ENCODE data around the gene STIL.
"Not testable (repeated sequence)": the region's sequence is repeated elsewhere in the genome, so short reads cannot be mapped to it uniquely, and the experiment has no call there.

STIL gene

DNA sequence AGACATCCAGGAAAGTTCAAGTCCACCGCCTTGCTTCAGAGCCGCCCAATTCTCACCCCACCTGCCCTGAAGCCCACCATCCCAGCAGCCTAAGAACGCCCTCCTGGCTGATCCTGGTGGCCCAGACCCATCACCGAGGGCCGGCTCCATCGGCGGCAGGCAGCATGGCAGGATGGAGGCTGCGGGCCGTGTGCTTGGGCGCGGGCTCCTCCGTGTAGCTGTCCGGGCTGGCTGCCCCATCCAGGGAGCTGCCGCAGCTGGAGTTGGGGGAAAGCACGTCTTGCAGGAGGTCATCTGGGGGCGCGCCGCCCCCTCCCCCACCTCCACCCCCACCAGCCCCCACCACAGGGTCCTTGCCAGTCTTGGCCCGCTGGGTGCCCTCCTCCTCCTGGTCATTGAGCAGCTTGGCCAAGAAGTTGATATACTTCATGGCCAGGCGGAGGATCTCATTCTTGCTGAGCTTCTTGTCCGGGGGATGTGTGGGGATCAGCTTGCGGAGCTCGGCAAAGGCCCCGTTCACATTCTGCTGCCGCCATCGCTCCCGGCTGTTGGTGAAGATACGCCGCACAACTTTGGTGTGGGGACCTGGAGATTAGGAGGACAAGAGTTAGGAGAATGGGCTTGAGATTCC, 94.2 kb downstream of the STIL start:
- no peak for DNase-seq (ENCODE audit: low spot score)

DNA sequence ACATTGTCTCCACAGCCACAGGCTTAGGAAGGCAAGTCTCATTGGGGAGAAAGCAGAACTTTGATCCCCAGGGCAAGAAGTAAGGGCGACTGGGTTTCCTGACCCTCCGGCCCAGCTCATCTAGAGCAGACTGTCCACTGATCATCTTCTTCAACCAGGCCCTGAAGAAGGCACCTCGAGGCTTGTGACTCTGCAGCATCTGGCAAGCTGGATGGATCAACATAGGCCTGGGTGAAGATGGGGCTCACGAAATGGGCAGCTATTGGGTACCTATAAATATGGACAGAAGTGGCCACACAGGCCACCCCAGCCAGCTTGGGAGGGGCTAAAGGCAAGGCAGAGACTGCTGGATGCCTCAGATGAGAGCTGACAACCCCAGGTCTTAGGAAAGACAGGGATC, 94.9 kb downstream of the STIL start:
- no peak for DNase-seq (ENCODE audit: low spot score)

- DNase-seq (ENCODE audit: low spot score), result no peak
Measured at GRCh38 chr1:47216278-47217059, 97.5 kb downstream of the STIL start.

DNA sequence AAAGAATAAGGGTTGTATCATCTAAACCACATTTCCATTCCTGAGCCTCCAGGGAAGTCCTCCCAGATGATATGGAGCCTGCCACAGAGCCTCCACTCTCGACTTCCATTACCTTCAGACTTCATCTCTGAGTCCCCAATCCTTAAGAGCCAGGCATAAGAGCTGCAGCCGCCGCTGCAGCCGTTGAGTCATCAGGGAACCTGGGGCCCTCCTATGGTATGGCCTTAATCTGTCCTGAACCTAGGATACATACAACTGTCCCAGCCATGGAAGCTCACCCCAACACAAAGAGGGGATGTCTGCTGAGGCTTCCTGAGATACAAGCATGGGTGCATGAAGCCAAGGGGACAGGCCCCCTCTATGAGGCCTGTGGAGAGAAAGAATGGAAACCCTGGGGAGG, 98.2 kb downstream of the STIL start:
- no peak for DNase-seq (ENCODE audit: low spot score)

- no peak for DNase-seq (ENCODE audit: low spot score)
Measured at GRCh38 chr1:47214549-47214948, 99.4 kb downstream of the STIL start.

GRCh38 chr1:47213230-47213963, 100.5 kb downstream of the STIL start:
- no peak for DNase-seq (ENCODE audit: low spot score)

DNA sequence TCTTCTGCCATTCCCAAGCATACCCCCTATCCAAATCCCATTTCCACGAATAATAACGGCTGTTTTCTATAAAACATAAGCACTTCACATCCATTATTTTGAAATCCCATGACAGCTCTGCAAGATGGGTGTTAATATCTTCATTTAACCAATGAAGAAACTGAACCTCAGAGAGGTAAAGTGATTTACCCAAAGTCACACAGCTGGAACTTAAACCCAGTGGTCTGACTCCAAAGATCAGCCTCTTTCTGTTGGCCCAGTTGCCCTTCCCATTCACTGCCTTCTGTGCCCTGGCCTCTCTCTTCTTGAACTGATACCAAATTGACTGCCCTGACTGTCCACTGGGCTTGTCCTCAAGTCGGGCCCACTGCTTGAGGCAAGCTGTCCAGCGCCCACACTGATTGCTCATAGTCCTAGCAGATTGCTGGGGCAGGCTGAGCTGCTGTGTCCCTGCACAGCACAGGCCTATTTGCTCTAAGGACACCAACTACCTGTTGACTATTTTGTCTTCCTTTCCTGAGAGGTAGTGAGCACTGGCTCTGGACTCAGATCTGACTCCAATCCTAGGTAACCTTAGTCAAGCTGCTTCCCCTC, 101.2 kb downstream of the STIL start:
- DNase-seq (ENCODE audit: low spot score), result no peak

DNA sequence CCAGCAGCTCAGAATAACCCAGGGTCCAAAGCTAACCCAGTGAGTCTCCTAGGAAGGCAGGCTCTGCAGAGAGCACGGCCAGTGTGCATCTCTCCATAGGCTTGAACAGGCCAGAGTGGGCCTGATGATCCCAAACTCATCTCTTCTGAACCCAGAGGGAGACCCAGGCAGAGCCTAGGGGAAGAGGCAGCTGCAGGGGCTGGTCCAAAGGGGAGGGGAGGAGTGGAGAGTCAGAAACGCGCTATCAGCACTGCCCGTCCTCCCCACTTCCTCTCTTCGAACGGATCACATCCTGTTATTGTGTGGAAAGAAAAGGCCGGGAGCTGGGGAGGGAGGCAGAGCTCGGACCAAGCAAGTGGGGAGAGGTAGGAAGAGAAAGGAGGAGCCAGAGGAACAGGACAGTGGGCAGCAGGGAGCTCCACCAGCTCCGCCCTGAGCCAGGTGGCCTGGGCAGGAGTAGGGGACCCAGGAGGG, 102.1 kb downstream of the STIL start:
- DNase-seq (ENCODE audit: low spot score), result no peak

DNA sequence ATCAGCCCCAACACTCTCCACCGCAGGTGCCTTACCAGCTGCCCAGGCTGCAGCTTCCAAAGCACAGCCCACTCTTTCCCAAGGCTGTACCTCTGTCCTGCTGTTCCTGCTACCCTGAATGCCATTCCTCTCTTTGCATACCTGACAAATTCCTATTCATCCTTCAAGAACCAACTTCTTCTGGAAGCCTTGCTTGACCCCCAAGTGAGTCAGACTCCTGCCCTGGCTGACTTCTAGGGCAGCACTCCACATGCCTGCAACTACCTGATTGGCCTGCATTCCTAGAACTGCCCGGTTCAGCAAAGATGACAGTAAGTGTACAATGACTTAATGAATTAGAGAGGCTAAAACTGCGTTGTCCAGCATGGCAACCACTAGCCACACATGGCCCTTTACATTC, 103.3 kb downstream of the STIL start:
- DNase-seq (ENCODE audit: low spot score), result no peak

GRCh38 chr1:47209725-47210325, 104.1 kb downstream of the STIL start:
- DNase-seq (ENCODE audit: low spot score), result no peak

- DNase-seq (ENCODE audit: low spot score), result no peak
Measured at GRCh38 chr1:47209091-47209490, 104.9 kb downstream of the STIL start.

- no peak for DNase-seq (ENCODE audit: low spot score)
Measured at GRCh38 chr1:47208374-47208850, 105.5 kb downstream of the STIL start.

DNA sequence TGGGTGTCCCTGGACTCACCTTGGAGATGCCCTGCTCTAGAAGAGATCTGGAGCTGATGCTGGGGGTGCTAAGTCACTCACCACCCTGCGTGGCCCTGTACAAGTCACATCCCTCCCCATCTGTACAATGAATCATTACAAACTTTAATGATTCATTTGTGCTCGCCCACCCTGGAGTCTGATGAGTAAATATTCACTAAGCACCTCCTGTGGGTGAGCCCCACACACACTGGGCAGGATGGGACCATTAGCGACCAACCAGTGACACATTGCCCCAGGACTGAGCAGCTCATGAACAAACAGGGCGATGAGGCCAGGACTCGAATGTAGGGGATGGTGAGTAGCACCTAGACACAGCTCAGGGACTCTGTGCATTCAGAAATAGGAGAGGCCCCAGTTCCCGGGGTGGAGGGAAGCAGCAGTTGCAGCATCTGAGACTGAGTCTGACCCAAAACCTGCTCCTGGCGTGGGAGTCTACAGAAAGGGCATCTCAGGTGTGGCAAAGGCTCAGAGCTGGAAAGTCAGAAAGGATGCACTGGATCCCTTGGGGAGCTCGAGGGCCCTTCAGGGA, 106.1 kb downstream of the STIL start:
- DNase-seq (ENCODE audit: low spot score), result no peak

- no peak for DNase-seq (ENCODE audit: low spot score)
Measured at GRCh38 chr1:47205918-47206317, 108.0 kb downstream of the STIL start.

DNA sequence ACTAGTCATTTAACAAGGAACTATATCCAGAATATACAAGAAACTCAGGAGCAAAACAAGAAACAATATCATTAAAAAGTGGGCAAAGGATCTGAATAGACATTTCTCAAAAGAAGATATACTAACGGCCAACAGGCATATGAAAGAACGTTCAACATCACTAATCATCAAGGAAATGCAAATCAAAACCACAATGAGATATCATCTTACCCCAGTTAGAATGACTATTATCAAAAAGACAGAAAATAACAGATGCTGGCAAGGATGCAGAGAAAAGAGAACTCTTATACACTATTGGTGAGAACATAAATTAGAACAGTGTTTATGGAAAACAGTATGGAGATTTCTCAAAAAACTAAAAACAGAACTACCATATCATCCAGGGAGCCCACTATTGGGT, 110.4 kb downstream of the STIL start:
- not testable (repeated sequence) for DNase-seq (ENCODE audit: low spot score)

DNA sequence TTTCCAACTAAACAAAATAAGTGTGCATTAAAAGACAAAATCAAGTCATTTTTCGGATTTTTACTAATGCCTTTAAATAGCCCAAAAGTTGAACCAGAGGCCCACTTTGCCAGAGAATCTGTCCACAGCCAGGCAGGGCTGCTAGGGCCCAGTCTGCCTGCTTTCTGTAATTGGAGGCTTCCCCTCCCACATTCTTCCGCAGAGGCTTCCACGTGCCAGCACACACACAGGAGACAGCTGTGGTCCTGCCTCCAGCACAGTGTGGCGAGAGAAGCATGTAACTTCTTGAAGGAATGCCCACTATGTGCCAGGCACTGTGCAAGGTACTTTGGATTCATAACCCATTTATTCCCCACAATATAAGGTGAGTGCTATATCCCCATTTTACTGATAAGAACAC, 112.8 kb downstream of the STIL start:
- peak; percentile 60 for DNase-seq (ENCODE audit: low spot score)
